ENCODE results near the gene ABCC6.

Gene ABCC6

DNA sequence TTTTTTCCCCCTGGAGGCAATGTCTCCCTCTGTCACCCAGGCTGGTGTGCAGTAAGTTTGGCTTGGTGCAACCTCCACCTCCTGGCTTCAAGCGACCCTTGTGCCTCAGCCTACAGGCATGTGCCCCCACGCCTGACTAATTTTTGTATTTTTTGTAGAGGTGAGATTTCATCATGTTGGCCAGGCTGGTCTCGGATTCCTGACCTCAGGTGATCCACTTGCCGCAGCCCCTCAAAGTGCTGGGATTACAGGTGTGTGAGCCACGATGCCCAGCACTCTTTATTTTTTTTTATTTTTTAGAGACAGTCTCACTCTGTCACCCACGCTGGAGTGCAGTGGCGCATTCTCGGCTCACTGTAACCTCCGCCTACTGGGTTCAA lies 113.2 kb downstream of the ABCC6 start:
- TF ChIP-seq, protein P1, sequence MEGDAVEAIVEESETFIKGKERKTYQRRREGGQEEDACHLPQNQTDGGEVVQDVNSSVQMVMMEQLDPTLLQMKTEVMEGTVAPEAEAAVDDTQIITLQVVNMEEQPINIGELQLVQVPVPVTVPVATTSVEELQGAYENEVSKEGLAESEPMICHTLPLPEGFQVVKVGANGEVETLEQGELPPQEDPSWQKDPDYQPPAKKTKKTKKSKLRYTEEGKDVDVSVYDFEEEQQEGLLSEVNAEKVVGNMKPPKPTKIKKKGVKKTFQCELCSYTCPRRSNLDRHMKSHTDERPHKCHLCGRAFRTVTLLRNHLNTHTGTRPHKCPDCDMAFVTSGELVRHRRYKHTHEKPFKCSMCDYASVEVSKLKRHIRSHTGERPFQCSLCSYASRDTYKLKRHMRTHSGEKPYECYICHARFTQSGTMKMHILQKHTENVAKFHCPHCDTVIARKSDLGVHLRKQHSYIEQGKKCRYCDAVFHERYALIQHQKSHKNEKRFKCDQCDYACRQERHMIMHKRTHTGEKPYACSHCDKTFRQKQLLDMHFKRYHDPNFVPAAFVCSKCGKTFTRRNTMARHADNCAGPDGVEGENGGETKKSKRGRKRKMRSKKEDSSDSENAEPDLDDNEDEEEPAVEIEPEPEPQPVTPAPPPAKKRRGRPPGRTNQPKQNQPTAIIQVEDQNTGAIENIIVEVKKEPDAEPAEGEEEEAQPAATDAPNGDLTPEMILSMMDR (IDR thresholded peaks at IDR 0.05; ENCODE audit: insufficient read depth, low read length, poor library complexity, severe bottlenecking) = no peak
- TF ChIP-seq EZH2phosphoT487 (conservative IDR thresholded peaks at IDR 0.05; ENCODE audit: low read length) = no peak
- H3K4me3 ChIP-seq (ENCODE audit: insufficient read depth, low read length, poor library complexity, severe bottlenecking) = no peak overlapping the region
- H2AFZ ChIP-seq (ENCODE audit: low read depth, low read length, severe bottlenecking) = no peak overlapping the region
- H3K27ac ChIP-seq (ENCODE audit: low read depth, low read length) = no peak overlapping the region
- H3F3A ChIP-seq (ENCODE audit: insufficient read depth) = peaks cover 20% of the 10 kb centered on the region
- no peaks in the 10 kb centered on the region for H3K9me3 ChIP-seq (ENCODE audit: insufficient read depth, low read length)
- H3K27me3 ChIP-seq (ENCODE audit: low read length) = no peaks in the 10 kb centered on the region
- no peak overlapping the region for H3K4me2 ChIP-seq (ENCODE audit: low read depth, low read length, poor library complexity, severe bottlenecking)
- H3K79me2 ChIP-seq (ENCODE audit: insufficient read depth, low read length) = no peaks in the 10 kb centered on the region
- H4K20me1 ChIP-seq (ENCODE audit: low read depth, low read length) = no peaks in the 10 kb centered on the region
- H3K36me3 ChIP-seq (ENCODE audit: low read length) = peaks cover 6% of the 10 kb centered on the region; the same call in 1 of the 2 replicates
- no peak overlapping the region for H3K9ac ChIP-seq (ENCODE audit: low read length)
- H3K9me2 ChIP-seq (replicated peaks; ENCODE audit: insufficient read depth, low read length) = no peaks in the 10 kb centered on the region

DNA sequence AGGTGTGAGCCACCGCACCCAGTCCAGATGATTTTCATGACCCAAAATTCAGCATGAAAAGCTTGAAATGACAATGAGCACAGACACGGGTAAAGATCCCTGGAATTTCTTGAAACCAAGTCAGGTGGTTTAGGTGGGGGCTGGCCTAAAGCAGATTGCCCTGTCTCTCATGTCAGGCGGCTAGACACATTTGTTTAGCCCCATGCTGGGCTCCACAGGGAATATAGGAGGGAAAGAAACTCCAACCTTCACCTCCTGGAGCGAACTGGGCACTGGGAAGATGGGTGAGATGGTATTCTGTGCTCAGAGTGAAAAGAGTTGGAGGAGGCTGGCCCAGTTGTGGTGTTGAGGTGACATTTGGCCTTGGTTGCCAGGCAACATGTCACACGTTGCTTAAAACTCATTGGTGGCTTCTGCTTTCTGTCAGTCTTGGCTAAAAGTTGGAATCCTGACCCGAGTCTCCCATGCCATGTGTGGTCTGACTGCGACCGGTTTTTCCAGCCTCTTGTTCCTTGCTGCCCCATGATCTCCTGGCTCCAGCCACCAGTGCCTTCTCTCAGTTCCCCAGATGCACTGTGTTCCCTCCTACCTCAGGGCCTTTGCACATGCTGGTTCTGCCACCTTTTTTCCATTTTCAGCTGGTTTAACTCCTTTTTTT lies 113.7 kb downstream of the ABCC6 start:
- Histone ChIP-seq H3K4me2 (ENCODE audit: low read depth, low read length, poor library complexity, severe bottlenecking) (no peak overlapping the region), H2AFZ (ENCODE audit: low read depth, low read length, severe bottlenecking) (no peak overlapping the region), H3K9me3 (ENCODE audit: insufficient read depth, low read length) (no peaks in the 10 kb centered on the region), H3K79me2 (ENCODE audit: insufficient read depth, low read length) (no peaks in the 10 kb centered on the region), H3K4me3 (ENCODE audit: insufficient read depth, low read length, poor library complexity, severe bottlenecking) (no peak overlapping the region), H3K27me3 (ENCODE audit: low read length) (no peaks in the 10 kb centered on the region), H3K36me3 (ENCODE audit: low read length) (0 out of 2 replicates have a peak, but pooled peaks cover 4% of the 10 kb centered on the region), H3F3A (ENCODE audit: insufficient read depth) (peaks cover 21% of the 10 kb centered on the region), H3K9me2 (replicated peaks; ENCODE audit: insufficient read depth, low read length) (no peaks in the 10 kb centered on the region), H3K9ac (ENCODE audit: low read length) (no peak overlapping the region), H4K20me1 (ENCODE audit: low read depth, low read length) (no peaks in the 10 kb centered on the region), H3K27ac (ENCODE audit: low read depth, low read length) (no peak overlapping the region)
- TF ChIP-seq, protein P1 (IDR thresholded peaks at IDR 0.05; ENCODE audit: insufficient read depth, low read length, poor library complexity, severe bottlenecking) = no peak
- no peak for TF ChIP-seq EZH2phosphoT487 (conservative IDR thresholded peaks at IDR 0.05; ENCODE audit: low read length)

DNA sequence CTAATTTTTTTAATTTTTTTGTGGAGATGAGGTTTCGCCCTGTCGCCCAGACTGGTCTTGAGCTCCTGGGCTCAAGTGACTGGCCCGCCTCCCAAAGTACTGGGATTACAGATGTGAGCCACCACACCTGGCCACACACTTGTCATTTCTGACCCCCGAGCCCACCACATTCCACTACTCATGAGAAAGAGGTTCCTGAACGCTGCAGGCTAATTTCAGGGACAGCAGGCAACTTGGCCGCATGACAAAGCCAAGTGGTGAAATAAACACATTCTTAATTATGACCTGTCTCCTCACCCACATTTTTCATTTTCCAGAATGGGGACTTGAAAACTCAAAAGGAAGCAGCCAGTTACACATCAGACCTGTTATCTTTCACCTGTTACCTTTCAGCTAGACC lies 114.5 kb downstream of the ABCC6 start:
- no peak overlapping the region for H3K27ac ChIP-seq (ENCODE audit: low read depth, low read length)

More for the DNA sequence above, 114.5 kb downstream of the ABCC6 start:
- TF ChIP-seq EZH2phosphoT487 (conservative IDR thresholded peaks at IDR 0.05; ENCODE audit: low read length) = no peak
- TF ChIP-seq, protein P1 (IDR thresholded peaks at IDR 0.05; ENCODE audit: insufficient read depth, low read length, poor library complexity, severe bottlenecking) = no peak
- peaks cover 8% of the 10 kb centered on the region; the same call in 1 of the 2 replicates for H3K36me3 ChIP-seq (ENCODE audit: low read length)
- no peaks in the 10 kb centered on the region for H3K79me2 ChIP-seq (ENCODE audit: insufficient read depth, low read length)
- no peak overlapping the region for H3K9ac ChIP-seq (ENCODE audit: low read length)
- H3K4me2 ChIP-seq (ENCODE audit: low read depth, low read length, poor library complexity, severe bottlenecking) = no peak overlapping the region
- no peak overlapping the region for H2AFZ ChIP-seq (ENCODE audit: low read depth, low read length, severe bottlenecking)
- no peaks in the 10 kb centered on the region for H3K9me2 ChIP-seq (replicated peaks; ENCODE audit: insufficient read depth, low read length)
- no peak overlapping the region for H3K4me3 ChIP-seq (ENCODE audit: insufficient read depth, low read length, poor library complexity, severe bottlenecking)
- H3F3A ChIP-seq (ENCODE audit: insufficient read depth) = peaks cover 21% of the 10 kb centered on the region
- no peaks in the 10 kb centered on the region for H3K9me3 ChIP-seq (ENCODE audit: insufficient read depth, low read length)
- no peaks in the 10 kb centered on the region for H3K27me3 ChIP-seq (ENCODE audit: low read length)
- no peaks in the 10 kb centered on the region for H4K20me1 ChIP-seq (ENCODE audit: low read depth, low read length)
